HepG2 (cell line): ENCODE measurements around the gene SYNPO. TPM values are rescaled to one million over a fixed set of nuclear protein-coding genes. Genes with fewer than 3 reads are reported as not detected.

Experiments used
- ATAC-seq: fragments of 200-7000 bp; cut with Tn5 transposase; 3 replicates; pipeline ENCODE4 v1.9.1; 2020; ENCODE audit warnings: mild to moderate bottlenecking, moderate library complexity
- BruUV-seq: library from RNA; stranded (reverse); fragments of 400-500 nt; replicated peaks from 2 replicates; lab custom pipeline; 2021; lab: Mats Ljungman, UMichigan
- CTCF ChIA-PET: fragments of 300-600 bp; formaldehyde crosslinking; extraction: SDS; loops from one replicate; lab custom pipeline; 2021; ENCODE audit warnings: low total read pairs, inconsistent platforms, low intra/inter-chr PET ratio; lab: Yijun Ruan, JAX
- POLR2A ChIA-PET: fragments of 350-600 bp; sonication (Branson Sonifier 250); formaldehyde crosslinking; loops from one replicate; lab custom pipeline; 2020; ENCODE audit warnings: antibody characterized with exemption, inconsistent platforms; lab: Yijun Ruan, JAX
- DNase-seq: peaks from one replicate; pipeline ENCODE4 v3.0.0-alpha.2; 2015; ENCODE audit warnings: low spot score
- FAIRE-seq: peaks from 3 replicates; lab custom pipeline; 2011; peaks lifted over from hg19 to GRCh38; lab: Jason Lieb, UNC
- H2AFZ ChIP-seq: one replicate; pipeline ENCODE4 v1.6.1; 2011; ENCODE audit warnings: low read length, inconsistent platforms
- H3K27ac ChIP-seq: fragments of 300-600 bp; 3 replicates; pipeline ENCODE4 v1.8.0; 2011; ENCODE audit warnings: mixed run types, mild to moderate bottlenecking, mixed read lengths, low read length, inconsistent platforms; ENCODE audit not compliant: insufficient read depth; ENCODE audit errors: extremely low read length
- H3K27me3 ChIP-seq, 2 experiments: fragments of 200-600 bp in 1 of 2; 2 replicates in 1 of 2; 3 replicates in 1 of 2; pipeline versions ENCODE4 v1.6.0 to v1.8.0; 2011; ENCODE audit warnings: low read length in 2 of 2, mild to moderate bottlenecking in 2 of 2, moderate library complexity in 2 of 2, inconsistent platforms in 1 of 2; ENCODE audit not compliant: insufficient read depth in 2 of 2, control insufficient read depth in 1 of 2
- H3K36me3 ChIP-seq, 2 experiments: fragments of 200-600 bp in 1 of 2; replicated peaks in 1 of 2; 2 replicates in 1 of 2; 3 replicates in 1 of 2; pipeline versions ENCODE4 v1.5.1 to v1.8.0; 2011; ENCODE audit warnings: low read length in 2 of 2, inconsistent platforms in 1 of 2; ENCODE audit not compliant: insufficient read depth in 2 of 2, control insufficient read depth in 1 of 2
- H3K4me1 ChIP-seq: 2 replicates; pipeline ENCODE4 v1.5.1; 2012; ENCODE audit warnings: low read length, inconsistent platforms; ENCODE audit not compliant: insufficient read depth
- H3K4me2 ChIP-seq: 2 replicates; pipeline ENCODE4 v1.6.0; 2011; ENCODE audit warnings: low read depth, low read length, inconsistent platforms
- H3K4me3 ChIP-seq, 3 experiments: fragments of 200-600 bp in 1 of 3; sonication (generic), shearing (Covaris generic) in 1 of 3; replicated peaks in 1 of 3; 2 replicates each; pipeline ENCODE4 v1.5.1; 2011 to 2016; ENCODE audit warnings: low read length in 3 of 3, inconsistent platforms in 2 of 3, low read depth in 2 of 3, mild to moderate bottlenecking in 2 of 3, control low read depth in 1 of 3, mixed read lengths in 1 of 3; ENCODE audit not compliant: insufficient read depth in 1 of 3
- H3K79me2 ChIP-seq: one replicate; pipeline ENCODE4 v1.6.1; 2011; ENCODE audit warnings: low read length, inconsistent platforms; ENCODE audit not compliant: insufficient read depth
- H3K9ac ChIP-seq: 2 replicates; pipeline ENCODE4 v1.6.0; 2011; ENCODE audit warnings: mild to moderate bottlenecking, low read depth, low read length, inconsistent platforms; ENCODE audit not compliant: insufficient read depth
- H3K9me3 ChIP-seq: 2 replicates; pipeline ENCODE4 v1.5.1; 2012; ENCODE audit warnings: mild to moderate bottlenecking, low read length
- H4K20me1 ChIP-seq: 2 replicates; pipeline ENCODE4 v1.6.0; 2011; ENCODE audit warnings: inconsistent platforms, mild to moderate bottlenecking, low read length, moderate library complexity; ENCODE audit not compliant: insufficient read depth
- ARNT2 ChIP-seq: sonication (generic); formaldehyde crosslinking; IDR thresholded peaks from 2 replicates; pipeline ENCODE4 v1.8.0; 2022; ENCODE audit warnings: mild to moderate bottlenecking, low read depth, missing genetic modification reagents, moderate library complexity
- HDAC1 ChIP-seq: sonication (generic); formaldehyde crosslinking; IDR thresholded peaks from 2 replicates; pipeline ENCODE4 v1.5.1; 2020; ENCODE audit warnings: mild to moderate bottlenecking, missing genetic modification reagents
- HNRNPH1 ChIP-seq: fragments of 200-400 bp; formaldehyde crosslinking; optimal IDR thresholded peaks from 2 replicates; pipeline ENCODE3; 2017; ENCODE audit warnings: mild to moderate bottlenecking, low read depth, low read length
- JUNB ChIP-seq: sonication (generic); formaldehyde crosslinking; IDR thresholded peaks from 2 replicates; pipeline ENCODE4 v1.8.0; 2022; ENCODE audit warnings: missing genetic modification reagents, mild to moderate bottlenecking, borderline replicate concordance
- MEIS2 ChIP-seq: sonication (generic); formaldehyde crosslinking; IDR thresholded peaks from 2 replicates; pipeline ENCODE4 v1.9.0; 2021; ENCODE audit warnings: mild to moderate bottlenecking, missing genetic modification reagents
- RAD21 ChIP-seq: fragments of 450-650 bp; formaldehyde crosslinking; IDR thresholded peaks from 2 replicates; pipeline ENCODE4 v1.5.0; 2020; ENCODE audit warnings: mild to moderate bottlenecking
- SRSF4 ChIP-seq: fragments of 200-400 bp; formaldehyde crosslinking; IDR thresholded peaks from one replicate; pipeline ENCODE4 v1.6.1; 2018; ENCODE audit warnings: mild to moderate bottlenecking, low read depth, low read length, moderate library complexity; ENCODE audit not compliant: poor library complexity, severe bottlenecking
- TOPORS ChIP-seq: sonication (generic); formaldehyde crosslinking; IDR thresholded peaks from 2 replicates; pipeline ENCODE4 v1.8.0; 2023; ENCODE audit warnings: mild to moderate bottlenecking, missing genetic modification reagents
- XRCC5 ChIP-seq: fragments of 200-400 bp; formaldehyde crosslinking; optimal IDR thresholded peaks from 2 replicates; pipeline ENCODE3; 2017; ENCODE audit warnings: mild to moderate bottlenecking, low read length
- ZKSCAN1 ChIP-seq: fragments of 150-350 bp; IDR thresholded peaks from 2 replicates; pipeline ENCODE4 v1.6.1; 2014; ENCODE audit warnings: low read length
- ZNF776 ChIP-seq: sonication (generic); formaldehyde crosslinking; IDR thresholded peaks from 2 replicates; pipeline ENCODE4 v1.4.0; 2020; ENCODE audit warnings: mild to moderate bottlenecking, missing genetic modification reagents
- WGBS: methylation state at CpG from one replicate; pipeline ENCODE4 v1.1.6; 2017; ENCODE audit warnings: low lambda C conversion rate; 5-methylcytosine and 5-hydroxymethylcytosine counted together
- in situ Hi-C: cut with HindIII; loops from 2 replicates; pipeline ENCODE4 v1.10.0; 2017; ENCODE audit warnings: low pct_unique_long_range_greater_than_20kb; ENCODE audit not compliant: extremely low pct_ligation_motif_present
- intact Hi-C: fragments of 100-400 bp; cut with micrococcal nuclease; formaldehyde crosslinking; loops from one replicate; pipeline ENCODE4 v1.10.0; 2022; ENCODE audit not compliant: unreplicated experiment
- polyA plus RNA-seq, 8 experiments: library from polyadenylated mRNA; depleted of rRNA in 3 of 8; stranded (reverse) in 7 of 8; unstranded in 1 of 8; fragments of >200 nt; fragmentation: Illumina TruSeq in 4 of 8; extraction: Trizol in 4 of 8; gene quantifications; 2 replicates each; pipeline versions ENCODE4 v1.2.1 to v1.2.3, GENCODE V29; 2011 to 2016; ENCODE audit warnings: low read depth in 4 of 8, missing spikeins in 1 of 8, mixed read lengths in 1 of 8; ENCODE audit not compliant: insufficient read depth in 1 of 8
- total RNA-seq, 5 experiments: library from RNA; depleted of rRNA; stranded (reverse); fragments of >200 nt; fragmentation: Illumina TruSeq; extraction: Trizol; gene quantifications; 2 replicates each; pipeline ENCODE4 v1.2.3, GENCODE V29; 2016; ENCODE audit warnings: low read depth in 1 of 5
- TF ChIP-seq, protein P1 (sequence below): sonication (generic); formaldehyde crosslinking; IDR thresholded peaks from 2 replicates; pipeline ENCODE4 v1.4.0; 2020; ENCODE audit warnings: missing genetic modification reagents, borderline replicate concordance
- TF ChIP-seq, protein P2 (sequence below): sonication (generic); formaldehyde crosslinking; IDR thresholded peaks from 2 replicates; pipeline ENCODE4 v1.4.0; 2020; ENCODE audit warnings: missing genetic modification reagents
- TF ChIP-seq, protein P3 (sequence below): sonication (generic); formaldehyde crosslinking; IDR thresholded peaks from 2 replicates; pipeline ENCODE4 v1.5.0; 2020; ENCODE audit warnings: missing genetic modification reagents, mild to moderate bottlenecking, borderline replicate concordance

The SYNPO gene
- total and polyA plus RNA-seq, 2 of the 13 experiments (the other 11 are each of a cell fraction or from before 2014, with no cell fraction given): 0.09 to 0.30 TPM

DNA sequence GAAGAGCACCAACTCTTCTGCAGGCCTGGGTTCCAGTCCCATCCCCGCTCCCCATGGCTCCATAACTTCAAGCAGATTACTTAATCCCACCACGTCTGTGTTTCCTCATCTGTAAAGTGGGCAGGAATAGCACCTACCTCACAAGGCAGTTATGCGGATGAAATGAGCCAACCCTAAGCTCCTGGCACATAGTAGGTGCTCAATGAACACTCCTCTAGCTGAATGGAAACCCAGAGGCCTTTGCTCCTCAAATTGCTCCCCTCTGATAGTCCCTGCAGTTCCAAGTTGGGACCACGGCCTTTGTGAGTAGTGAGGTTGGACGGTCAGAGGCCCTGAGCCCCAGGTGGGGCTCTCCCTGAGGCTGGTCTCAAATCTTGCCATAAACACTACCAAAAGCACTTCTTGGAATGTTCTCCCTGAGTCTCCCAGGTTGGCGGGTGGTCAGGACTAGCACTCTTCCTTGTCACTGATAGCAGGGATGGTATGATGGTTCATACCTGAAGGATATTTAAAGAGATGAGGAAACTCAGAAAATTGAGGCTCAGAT is 35.5 kb upstream of the SYNPO start:
- Histone ChIP-seq H3K27ac (no peak overlapping the region), H3K27me3 (peaks cover 4 to 16% of the 10 kb centered on the region in 2 experiments; a peak in 3 of 5 replicates), H2AFZ (no peak overlapping the region), H3K4me3 (no peak overlapping the region), H3K4me2 (no peak overlapping the region), H3K4me1 (peaks cover 26% of the 10 kb centered on the region), H3K9ac (no peak overlapping the region), H3K79me2 (no peaks in the 10 kb centered on the region), H3K36me3 (no peaks in the 10 kb centered on the region), H3K9me3 (no peaks in the 10 kb centered on the region), H4K20me1 (no peaks in the 10 kb centered on the region)
- TF ChIP-seq, protein P1, sequence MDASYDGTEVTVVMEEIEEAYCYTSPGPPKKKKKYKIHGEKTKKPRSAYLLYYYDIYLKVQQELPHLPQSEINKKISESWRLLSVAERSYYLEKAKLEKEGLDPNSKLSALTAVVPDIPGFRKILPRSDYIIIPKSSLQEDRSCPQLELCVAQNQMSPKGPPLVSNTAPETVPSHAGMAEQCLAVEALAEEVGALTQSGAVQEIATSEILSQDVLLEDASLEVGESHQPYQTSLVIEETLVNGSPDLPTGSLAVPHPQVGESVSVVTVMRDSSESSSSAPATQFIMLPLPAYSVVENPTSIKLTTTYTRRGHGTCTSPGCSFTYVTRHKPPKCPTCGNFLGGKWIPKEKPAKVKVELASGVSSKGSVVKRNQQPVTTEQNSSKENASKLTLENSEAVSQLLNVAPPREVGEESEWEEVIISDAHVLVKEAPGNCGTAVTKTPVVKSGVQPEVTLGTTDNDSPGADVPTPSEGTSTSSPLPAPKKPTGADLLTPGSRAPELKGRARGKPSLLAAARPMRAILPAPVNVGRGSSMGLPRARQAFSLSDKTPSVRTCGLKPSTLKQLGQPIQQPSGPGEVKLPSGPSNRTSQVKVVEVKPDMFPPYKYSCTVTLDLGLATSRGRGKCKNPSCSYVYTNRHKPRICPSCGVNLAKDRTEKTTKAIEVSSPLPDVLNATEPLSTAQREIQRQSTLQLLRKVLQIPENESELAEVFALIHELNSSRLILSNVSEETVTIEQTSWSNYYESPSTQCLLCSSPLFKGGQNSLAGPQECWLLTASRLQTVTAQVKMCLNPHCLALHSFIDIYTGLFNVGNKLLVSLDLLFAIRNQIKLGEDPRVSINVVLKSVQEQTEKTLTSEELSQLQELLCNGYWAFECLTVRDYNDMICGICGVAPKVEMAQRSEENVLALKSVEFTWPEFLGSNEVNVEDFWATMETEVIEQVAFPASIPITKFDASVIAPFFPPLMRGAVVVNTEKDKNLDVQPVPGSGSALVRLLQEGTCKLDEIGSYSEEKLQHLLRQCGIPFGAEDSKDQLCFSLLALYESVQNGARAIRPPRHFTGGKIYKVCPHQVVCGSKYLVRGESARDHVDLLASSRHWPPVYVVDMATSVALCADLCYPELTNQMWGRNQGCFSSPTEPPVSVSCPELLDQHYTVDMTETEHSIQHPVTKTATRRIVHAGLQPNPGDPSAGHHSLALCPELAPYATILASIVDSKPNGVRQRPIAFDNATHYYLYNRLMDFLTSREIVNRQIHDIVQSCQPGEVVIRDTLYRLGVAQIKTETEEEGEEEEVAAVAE (CRISPR knock-in tag): no peak
- TF ChIP-seq, protein P2, sequence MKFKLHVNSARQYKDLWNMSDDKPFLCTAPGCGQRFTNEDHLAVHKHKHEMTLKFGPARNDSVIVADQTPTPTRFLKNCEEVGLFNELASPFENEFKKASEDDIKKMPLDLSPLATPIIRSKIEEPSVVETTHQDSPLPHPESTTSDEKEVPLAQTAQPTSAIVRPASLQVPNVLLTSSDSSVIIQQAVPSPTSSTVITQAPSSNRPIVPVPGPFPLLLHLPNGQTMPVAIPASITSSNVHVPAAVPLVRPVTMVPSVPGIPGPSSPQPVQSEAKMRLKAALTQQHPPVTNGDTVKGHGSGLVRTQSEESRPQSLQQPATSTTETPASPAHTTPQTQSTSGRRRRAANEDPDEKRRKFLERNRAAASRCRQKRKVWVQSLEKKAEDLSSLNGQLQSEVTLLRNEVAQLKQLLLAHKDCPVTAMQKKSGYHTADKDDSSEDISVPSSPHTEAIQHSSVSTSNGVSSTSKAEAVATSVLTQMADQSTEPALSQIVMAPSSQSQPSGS (CRISPR knock-in tag): no peak
- TF ChIP-seq MEIS2 (CRISPR knock-in tag) (no peak), XRCC5 (no peak), SRSF4 (no peak), TOPORS (CRISPR knock-in tag) (no peak), RAD21 (CRISPR knock-in tag) (no peak), JUNB (CRISPR knock-in tag) (no peak), ARNT2 (CRISPR knock-in tag) (no peak), HNRNPH1 (no peak), HDAC1 (CRISPR knock-in tag) (0 out of 2 replicates have a peak, but pooled peaks have one; percentile 17), ZKSCAN1 (0 out of 2 replicates have a peak, but pooled peaks have one; percentile 35), ZNF776 (CRISPR knock-in tag) (no peak)
- TF ChIP-seq, protein P3, sequence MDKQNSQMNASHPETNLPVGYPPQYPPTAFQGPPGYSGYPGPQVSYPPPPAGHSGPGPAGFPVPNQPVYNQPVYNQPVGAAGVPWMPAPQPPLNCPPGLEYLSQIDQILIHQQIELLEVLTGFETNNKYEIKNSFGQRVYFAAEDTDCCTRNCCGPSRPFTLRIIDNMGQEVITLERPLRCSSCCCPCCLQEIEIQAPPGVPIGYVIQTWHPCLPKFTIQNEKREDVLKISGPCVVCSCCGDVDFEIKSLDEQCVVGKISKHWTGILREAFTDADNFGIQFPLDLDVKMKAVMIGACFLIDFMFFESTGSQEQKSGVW: no peak
- ChIA-PET POLR2A (no interaction called here), CTCF (no interaction called here)
- ATAC-seq: no peak
- DNase-seq: no peak
- intact Hi-C loops (no loop called here), in situ Hi-C loops (no loop called here)
- WGBS: 34% methylated on average over 4 of the region's 6 CpGs
- no peak for FAIRE-seq
- no TSS peak for BruUV-seq
